Esophagus squamous epithelium (tissue), 4 donors: ENCODE data around the gene NFAT5.
"Not testable (repeated sequence)": the region's sequence is repeated elsewhere in the genome, so short reads cannot be mapped to it uniquely, and the experiment has no call there.

Experiments used
- POLR2A ChIP-seq, 4 donors: fragments of 450-650 bp; IDR thresholded peaks; one replicate each; pipeline ENCODE4 v1.6.1; 2017; ENCODE audit warnings: antibody characterized with exemption in 4 of 4, mild to moderate bottlenecking in 4 of 4, moderate library complexity in 3 of 4
- TF ChIP-seq, protein P1 (sequence below), 6 experiments: fragments of 450-650 bp in 4 of 6; fragments of 200-600 bp in 2 of 6; sonication (generic) in 2 of 6; IDR thresholded peaks; one replicate each; pipeline ENCODE4 v1.5.1; 2016 to 2019; ENCODE audit warnings: antibody characterized with exemption in 6 of 6, mild to moderate bottlenecking in 4 of 6, moderate library complexity in 4 of 6

DNA sequence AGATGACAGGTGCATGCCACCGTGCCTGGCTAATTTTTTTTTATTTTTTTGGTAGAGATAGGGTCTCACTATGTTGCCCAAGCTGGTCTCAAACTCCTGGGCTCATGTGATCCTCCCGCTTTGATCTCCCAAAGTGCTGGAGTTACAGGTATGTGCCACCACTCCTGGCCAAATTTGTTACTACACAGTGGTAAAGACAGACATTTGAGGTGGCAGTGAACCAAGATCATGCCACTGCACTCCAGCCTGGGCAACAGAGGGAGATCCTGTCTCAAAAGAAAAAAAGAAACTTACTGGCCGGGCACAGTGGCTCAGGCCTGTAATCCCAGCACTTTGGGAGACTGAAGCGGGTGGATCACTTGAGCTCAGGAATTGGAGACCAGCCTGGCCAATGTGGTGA is 163.3 kb downstream of the NFAT5 start:
- TF ChIP-seq POLR2A (IDR thresholded peaks at IDR 0.05), result not testable (repeated sequence)
- TF ChIP-seq, protein P1, sequence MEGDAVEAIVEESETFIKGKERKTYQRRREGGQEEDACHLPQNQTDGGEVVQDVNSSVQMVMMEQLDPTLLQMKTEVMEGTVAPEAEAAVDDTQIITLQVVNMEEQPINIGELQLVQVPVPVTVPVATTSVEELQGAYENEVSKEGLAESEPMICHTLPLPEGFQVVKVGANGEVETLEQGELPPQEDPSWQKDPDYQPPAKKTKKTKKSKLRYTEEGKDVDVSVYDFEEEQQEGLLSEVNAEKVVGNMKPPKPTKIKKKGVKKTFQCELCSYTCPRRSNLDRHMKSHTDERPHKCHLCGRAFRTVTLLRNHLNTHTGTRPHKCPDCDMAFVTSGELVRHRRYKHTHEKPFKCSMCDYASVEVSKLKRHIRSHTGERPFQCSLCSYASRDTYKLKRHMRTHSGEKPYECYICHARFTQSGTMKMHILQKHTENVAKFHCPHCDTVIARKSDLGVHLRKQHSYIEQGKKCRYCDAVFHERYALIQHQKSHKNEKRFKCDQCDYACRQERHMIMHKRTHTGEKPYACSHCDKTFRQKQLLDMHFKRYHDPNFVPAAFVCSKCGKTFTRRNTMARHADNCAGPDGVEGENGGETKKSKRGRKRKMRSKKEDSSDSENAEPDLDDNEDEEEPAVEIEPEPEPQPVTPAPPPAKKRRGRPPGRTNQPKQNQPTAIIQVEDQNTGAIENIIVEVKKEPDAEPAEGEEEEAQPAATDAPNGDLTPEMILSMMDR (IDR thresholded peaks at IDR 0.05), result not testable (repeated sequence)
